ENCODE measurements around the gene SLC26A2.
"Not testable (repeated sequence)": the region's sequence is repeated elsewhere in the genome, so short reads cannot be mapped to it uniquely, and the experiment has no call there.

Gene SLC26A2

GRCh38 chr5:150013931-150014330 is 53.4 kb downstream of the SLC26A2 start:
- Histone ChIP-seq H3K4me1 (ENCODE audit: insufficient read depth, low read length) (no peaks in the 10 kb centered on the region), H3K27me3 (ENCODE audit: insufficient read depth, low read length) (no peaks in the 10 kb centered on the region), H2AFZ (ENCODE audit: low read depth, low read length) (no peak overlapping the region), H3K9me3 (ENCODE audit: low read length) (peaks cover 14% of the 10 kb centered on the region), H3K4me3 (ENCODE audit: low read length) (no peak overlapping the region), H3K36me3 (ENCODE audit: insufficient read depth, low read length) (peaks cover 80% of the 10 kb centered on the region)

- no peak overlapping the region for H3K4me3 ChIP-seq (ENCODE audit: low read length)
- H3K36me3 ChIP-seq (ENCODE audit: insufficient read depth, low read length) = peaks cover 81% of the 10 kb centered on the region
- H3K9me3 ChIP-seq (ENCODE audit: low read length) = peaks cover 14% of the 10 kb centered on the region
- no peaks in the 10 kb centered on the region for H3K4me1 ChIP-seq (ENCODE audit: insufficient read depth, low read length)
- H3K27me3 ChIP-seq (ENCODE audit: insufficient read depth, low read length) = no peaks in the 10 kb centered on the region
- no peak overlapping the region for H2AFZ ChIP-seq (ENCODE audit: low read depth, low read length)
Observed at GRCh38 chr5:150014456-150014855, 53.9 kb downstream of the SLC26A2 start.

GRCh38 chr5:150015415-150015814 is 54.9 kb downstream of the SLC26A2 start:
- Histone ChIP-seq H3K9me3 (ENCODE audit: low read length) (peaks cover 14% of the 10 kb centered on the region), H3K4me3 (ENCODE audit: low read length) (no peak overlapping the region), H3K36me3 (ENCODE audit: insufficient read depth, low read length) (peaks cover 83% of the 10 kb centered on the region), H3K4me1 (ENCODE audit: insufficient read depth, low read length) (no peaks in the 10 kb centered on the region), H3K27me3 (ENCODE audit: insufficient read depth, low read length) (no peaks in the 10 kb centered on the region), H2AFZ (ENCODE audit: low read depth, low read length) (no peak overlapping the region)

- Histone ChIP-seq H3K36me3 (ENCODE audit: insufficient read depth, low read length) (peaks cover 84% of the 10 kb centered on the region), H3K27me3 (ENCODE audit: insufficient read depth, low read length) (no peaks in the 10 kb centered on the region), H3K4me1 (ENCODE audit: insufficient read depth, low read length) (no peaks in the 10 kb centered on the region), H2AFZ (ENCODE audit: low read depth, low read length) (no peak overlapping the region), H3K9me3 (ENCODE audit: low read length) (peaks cover 14% of the 10 kb centered on the region), H3K4me3 (ENCODE audit: low read length) (no peak overlapping the region)
Observed at GRCh38 chr5:150016537-150016936, 56.0 kb downstream of the SLC26A2 start.

- no peak overlapping the region for H3K4me3 ChIP-seq (ENCODE audit: low read length)
- H3K36me3 ChIP-seq (ENCODE audit: insufficient read depth, low read length) = peaks cover 87% of the 10 kb centered on the region
- no peaks in the 10 kb centered on the region for H3K4me1 ChIP-seq (ENCODE audit: insufficient read depth, low read length)
- H2AFZ ChIP-seq (ENCODE audit: low read depth, low read length) = no peak overlapping the region
- H3K27me3 ChIP-seq (ENCODE audit: insufficient read depth, low read length) = no peaks in the 10 kb centered on the region
- H3K9me3 ChIP-seq (ENCODE audit: low read length) = peaks cover 14% of the 10 kb centered on the region
Observed at GRCh38 chr5:150017226-150018005, 56.9 kb downstream of the SLC26A2 start.

- Histone ChIP-seq H3K27me3 (ENCODE audit: insufficient read depth, low read length) (no peaks in the 10 kb centered on the region), H2AFZ (ENCODE audit: low read depth, low read length) (no peak overlapping the region), H3K36me3 (ENCODE audit: insufficient read depth, low read length) (peaks cover 81% of the 10 kb centered on the region), H3K9me3 (ENCODE audit: low read length) (peaks cover 3% of the 10 kb centered on the region), H3K4me3 (ENCODE audit: low read length) (no peak overlapping the region), H3K4me1 (ENCODE audit: insufficient read depth, low read length) (no peaks in the 10 kb centered on the region)
Observed at GRCh38 chr5:150020249-150020648, 59.7 kb downstream of the SLC26A2 start.

GRCh38 chr5:150021491-150022157 is 61.1 kb downstream of the SLC26A2 start:
- Histone ChIP-seq H3K27me3 (ENCODE audit: insufficient read depth, low read length) (no peaks in the 10 kb centered on the region), H3K4me1 (ENCODE audit: insufficient read depth, low read length) (no peaks in the 10 kb centered on the region), H2AFZ (ENCODE audit: low read depth, low read length) (no peak overlapping the region), H3K9me3 (ENCODE audit: low read length) (no peaks in the 10 kb centered on the region), H3K4me3 (ENCODE audit: low read length) (no peak overlapping the region), H3K36me3 (ENCODE audit: insufficient read depth, low read length) (peaks cover 76% of the 10 kb centered on the region)

GRCh38 chr5:150022158-150022531 is 61.6 kb downstream of the SLC26A2 start:
- H3K36me3 ChIP-seq (ENCODE audit: insufficient read depth, low read length) = peaks cover 78% of the 10 kb centered on the region
- no peaks in the 10 kb centered on the region for H3K27me3 ChIP-seq (ENCODE audit: insufficient read depth, low read length)
- H3K9me3 ChIP-seq (ENCODE audit: low read length) = no peaks in the 10 kb centered on the region
- H3K4me1 ChIP-seq (ENCODE audit: insufficient read depth, low read length) = no peaks in the 10 kb centered on the region
- no peak overlapping the region for H3K4me3 ChIP-seq (ENCODE audit: low read length)
- no peak overlapping the region for H2AFZ ChIP-seq (ENCODE audit: low read depth, low read length)

- Histone ChIP-seq H3K4me3 (ENCODE audit: low read length) (no peak overlapping the region), H3K27me3 (ENCODE audit: insufficient read depth, low read length) (no peaks in the 10 kb centered on the region), H3K36me3 (ENCODE audit: insufficient read depth, low read length) (peaks cover 77% of the 10 kb centered on the region), H2AFZ (ENCODE audit: low read depth, low read length) (no peak overlapping the region), H3K9me3 (ENCODE audit: low read length) (no peaks in the 10 kb centered on the region), H3K4me1 (ENCODE audit: insufficient read depth, low read length) (no peaks in the 10 kb centered on the region)
Observed at GRCh38 chr5:150022681-150023080, 62.1 kb downstream of the SLC26A2 start.

- Histone ChIP-seq H3K36me3 (ENCODE audit: insufficient read depth, low read length) (peaks cover 77% of the 10 kb centered on the region), H3K27me3 (ENCODE audit: insufficient read depth, low read length) (no peaks in the 10 kb centered on the region), H3K9me3 (ENCODE audit: low read length) (no peaks in the 10 kb centered on the region), H2AFZ (ENCODE audit: low read depth, low read length) (no peak overlapping the region), H3K4me3 (ENCODE audit: low read length) (no peak overlapping the region), H3K4me1 (ENCODE audit: insufficient read depth, low read length) (no peaks in the 10 kb centered on the region)
Observed at GRCh38 chr5:150023136-150023535, 62.6 kb downstream of the SLC26A2 start.

GRCh38 chr5:150024346-150024984 is 63.9 kb downstream of the SLC26A2 start:
- no peaks in the 10 kb centered on the region for H3K4me1 ChIP-seq (ENCODE audit: insufficient read depth, low read length)
- no peak overlapping the region for H3K4me3 ChIP-seq (ENCODE audit: low read length)
- peaks cover 70% of the 10 kb centered on the region for H3K36me3 ChIP-seq (ENCODE audit: insufficient read depth, low read length)
- no peaks in the 10 kb centered on the region for H3K27me3 ChIP-seq (ENCODE audit: insufficient read depth, low read length)
- no peaks in the 10 kb centered on the region for H3K9me3 ChIP-seq (ENCODE audit: low read length)
- H2AFZ ChIP-seq (ENCODE audit: low read depth, low read length) = no peak overlapping the region

GRCh38 chr5:150026682-150027172 is 66.2 kb downstream of the SLC26A2 start:
- Histone ChIP-seq H3K36me3 (ENCODE audit: insufficient read depth, low read length) (peaks cover 69% of the 10 kb centered on the region), H3K27me3 (ENCODE audit: insufficient read depth, low read length) (no peaks in the 10 kb centered on the region), H3K4me3 (ENCODE audit: low read length) (no peak overlapping the region), H3K9me3 (ENCODE audit: low read length) (no peaks in the 10 kb centered on the region), H2AFZ (ENCODE audit: low read depth, low read length) (no peak overlapping the region), H3K4me1 (ENCODE audit: insufficient read depth, low read length) (no peaks in the 10 kb centered on the region)

GRCh38 chr5:150028047-150028446 is 67.5 kb downstream of the SLC26A2 start:
- not testable (repeated sequence) for H3K9me3 ChIP-seq (ENCODE audit: low read length); H2AFZ ChIP-seq (ENCODE audit: low read depth, low read length); H3K4me1 ChIP-seq (ENCODE audit: insufficient read depth, low read length); H3K27me3 ChIP-seq (ENCODE audit: insufficient read depth, low read length); H3K4me3 ChIP-seq (ENCODE audit: low read length)
- peaks cover 75% of the 10 kb centered on the region for H3K36me3 ChIP-seq (ENCODE audit: insufficient read depth, low read length)

Data from neuron (in vitro differentiated cells).